Activated naive CD4-positive, alpha-beta T cell treated with anti-CD3 and anti-CD28 coated beads for 36 hours (primary cell): ENCODE measurements around the gene CLDN15. TPM values are rescaled to one million over a fixed set of nuclear protein-coding genes. Genes with fewer than 3 reads are reported as not detected.

Experiments
- CTCF ChIA-PET: fragments of 350-600 bp; sonication (Branson Sonifier 250); formaldehyde crosslinking; loops from one replicate; lab custom pipeline; 2021; ENCODE audit warnings: antibody characterized with exemption; lab: Charles Lee
- DNase-seq: peaks from one replicate; pipeline ENCODE4 v3.0.0-alpha.2; 2020
- H3K27ac Mint-ChIP-seq: one replicate; pipeline ENCODE4 v1.8.0; 2021; ENCODE audit warnings: mild to moderate bottlenecking, mixed read lengths
- H3K27me3 Mint-ChIP-seq: one replicate; pipeline ENCODE4 v1.8.0; 2021; ENCODE audit warnings: low read depth, mixed read lengths
- H3K36me3 Mint-ChIP-seq: one replicate; pipeline ENCODE4 v1.8.0; 2021; ENCODE audit warnings: low read depth, mixed read lengths
- H3K4me1 Mint-ChIP-seq: one replicate; pipeline ENCODE4 v1.8.0; 2021; ENCODE audit warnings: low read depth, mixed read lengths
- H3K4me3 Mint-ChIP-seq: one replicate; pipeline ENCODE4 v1.8.0; 2021; ENCODE audit warnings: mild to moderate bottlenecking, moderate library complexity, mixed read lengths
- H3K9me3 Mint-ChIP-seq: one replicate; pipeline ENCODE4 v1.8.0; 2021; ENCODE audit warnings: mixed read lengths
- intact Hi-C: fragments of 100-400 bp; cut with micrococcal nuclease; formaldehyde crosslinking; loops from one replicate; pipeline ENCODE4 v1.15.1; 2023
- total RNA-seq, 2 experiments: library from RNA; stranded (reverse); gene quantifications; one replicate each; pipeline ENCODE4 v1.2.3, GENCODE V29; 2021

The CLDN15 gene
- total RNA-seq, 2 experiments from 2014 or later: 9.8 to 11.1 TPM

GRCh38 chr7:101241443-101242349, 4.1 kb upstream of the CLDN15 start:
- CTCF ChIA-PET: interaction anchor here (0.6 to 5.5 kb wide), 5 partner anchors 25 to 99 kb away, joined by 3 to 32 read pairs (median 4); no protein-coding TSS in a partner anchor
- intact Hi-C loops: loop anchor here (5.0 to 10.0 kb wide), 2 partner anchors 39 to 347 kb away; partner anchors contain the start of genes ACHE and MOGAT3
- H3K4me1 Mint-ChIP-seq: peaks cover 27% of the 10 kb centered on the region
- H3K27ac Mint-ChIP-seq: no peak overlapping the region
- peaks cover 13% of the 10 kb centered on the region for H3K36me3 Mint-ChIP-seq
- no peaks in the 10 kb centered on the region for H3K9me3 Mint-ChIP-seq
- H3K4me3 Mint-ChIP-seq: no peak overlapping the region
- no peak for DNase-seq
- H3K27me3 Mint-ChIP-seq: no peaks in the 10 kb centered on the region

- intact Hi-C loops: loop anchor here (5.0 to 10.0 kb wide), 2 partner anchors 39 to 346 kb away; partner anchors contain the start of genes ACHE and MOGAT3
- Mint-ChIP-seq H3K4me3 (no peak overlapping the region), H3K36me3 (peaks cover 13% of the 10 kb centered on the region), H3K27ac (no peak overlapping the region), H3K9me3 (no peaks in the 10 kb centered on the region), H3K4me1 (peaks cover 25% of the 10 kb centered on the region), H3K27me3 (no peaks in the 10 kb centered on the region)
- no peak for DNase-seq
- CTCF ChIA-PET: interaction anchor here (0.6 to 1.0 kb wide), 2 partner anchors 30 to 49 kb away, joined by 3 to 7 read pairs; no protein-coding TSS in a partner anchor
Measured at GRCh38 chr7:101241015-101241363, 3.4 kb upstream of the CLDN15 start.

GRCh38 chr7:101240226-101241014, 2.8 kb upstream of the CLDN15 start:
- CTCF ChIA-PET: interaction anchor here (0.6 to 1.0 kb wide), 2 partner anchors 31 to 48 kb away, joined by 3 to 7 read pairs; no protein-coding TSS in a partner anchor
- peaks cover 8% of the 10 kb centered on the region for H3K36me3 Mint-ChIP-seq

GRCh38 chr7:101239951-101240220, 2.3 kb upstream of the CLDN15 start:
- peaks cover 15% of the 10 kb centered on the region for H3K4me1 Mint-ChIP-seq
- no peak for DNase-seq
- H3K9me3 Mint-ChIP-seq: no peaks in the 10 kb centered on the region
- CTCF ChIA-PET: no interaction called here
- intact Hi-C loops: loop anchor here (5.0 to 10.0 kb wide), 2 partner anchors 38 to 345 kb away; partner anchors contain the start of genes ACHE and MOGAT3
- no peaks in the 10 kb centered on the region for H3K27me3 Mint-ChIP-seq
- no peak overlapping the region for H3K27ac Mint-ChIP-seq
- no peak overlapping the region for H3K4me3 Mint-ChIP-seq
- H3K36me3 Mint-ChIP-seq: peaks cover 8% of the 10 kb centered on the region

More at GRCh38 chr7:101240226-101241014, 2.8 kb upstream of the CLDN15 start:
- no peaks in the 10 kb centered on the region for H3K9me3 Mint-ChIP-seq
- peaks cover 20% of the 10 kb centered on the region for H3K4me1 Mint-ChIP-seq
- intact Hi-C loops: loop anchor here (5.0 to 10.0 kb wide), 2 partner anchors 38 to 346 kb away; partner anchors contain the start of genes ACHE and MOGAT3
- DNase-seq: no peak
- H3K4me3 Mint-ChIP-seq: no peak overlapping the region
- no peaks in the 10 kb centered on the region for H3K27me3 Mint-ChIP-seq
- no peak overlapping the region for H3K27ac Mint-ChIP-seq

GRCh38 chr7:101239191-101239950, 1.8 kb upstream of the CLDN15 start:
- no peak overlapping the region for H3K4me3 Mint-ChIP-seq
- no peak for DNase-seq
- no peak overlapping the region for H3K27ac Mint-ChIP-seq
- H3K27me3 Mint-ChIP-seq: no peaks in the 10 kb centered on the region
- peaks cover 15% of the 10 kb centered on the region for H3K4me1 Mint-ChIP-seq
- H3K9me3 Mint-ChIP-seq: no peaks in the 10 kb centered on the region
- intact Hi-C loops: no loop called here
- CTCF ChIA-PET: interaction anchor here (0.8 to 1.0 kb wide), 2 partner anchors 43 to 95 kb away, joined by 4 read pairs; no protein-coding TSS in a partner anchor
- H3K36me3 Mint-ChIP-seq: peaks cover 8% of the 10 kb centered on the region

GRCh38 chr7:101238226-101239182, 902 bp upstream of the CLDN15 start:
- H3K9me3 Mint-ChIP-seq: no peaks in the 10 kb centered on the region
- DNase-seq: no peak
- no peak overlapping the region for H3K27ac Mint-ChIP-seq
- H3K4me3 Mint-ChIP-seq: no peak overlapping the region
- peaks cover 9% of the 10 kb centered on the region for H3K4me1 Mint-ChIP-seq
- H3K36me3 Mint-ChIP-seq: peaks cover 8% of the 10 kb centered on the region
- intact Hi-C loops: no loop called here
- CTCF ChIA-PET: interaction anchor here (0.8 to 1.0 kb wide), 2 partner anchors 44 to 95 kb away, joined by 4 read pairs; no protein-coding TSS in a partner anchor
- no peaks in the 10 kb centered on the region for H3K27me3 Mint-ChIP-seq

GRCh38 chr7:101236292-101236835, 1.2 kb downstream of the CLDN15 start:
- CTCF ChIA-PET: no interaction called here
- H3K36me3 Mint-ChIP-seq: peaks cover 11% of the 10 kb centered on the region
- no peak overlapping the region for H3K27ac Mint-ChIP-seq
- intact Hi-C loops: no loop called here
- no peaks in the 10 kb centered on the region for H3K4me1 Mint-ChIP-seq
- H3K27me3 Mint-ChIP-seq: no peaks in the 10 kb centered on the region
- H3K4me3 Mint-ChIP-seq: no peak overlapping the region
- H3K9me3 Mint-ChIP-seq: no peaks in the 10 kb centered on the region
- DNase-seq: no peak

- no peaks in the 10 kb centered on the region for H3K4me1 Mint-ChIP-seq
- DNase-seq: no peak
- H3K9me3 Mint-ChIP-seq: no peaks in the 10 kb centered on the region
- H3K27me3 Mint-ChIP-seq: no peaks in the 10 kb centered on the region
- H3K4me3 Mint-ChIP-seq: no peak overlapping the region
- intact Hi-C loops: no loop called here
- H3K27ac Mint-ChIP-seq: no peak overlapping the region
- peaks cover 13% of the 10 kb centered on the region for H3K36me3 Mint-ChIP-seq
- CTCF ChIA-PET: interaction anchor here (1.0 to 2.2 kb wide), 3 partner anchors 8 to 55 kb away, joined by 5 to 9 read pairs (median 5); no protein-coding TSS in a partner anchor
Measured at GRCh38 chr7:101235522-101235921, 2.1 kb downstream of the CLDN15 start.

GRCh38 chr7:101235050-101235449, 2.6 kb downstream of the CLDN15 start:
- peaks cover 12% of the 10 kb centered on the region for H3K36me3 Mint-ChIP-seq
- DNase-seq: no peak
- no peaks in the 10 kb centered on the region for H3K27me3 Mint-ChIP-seq
- no peak overlapping the region for H3K27ac Mint-ChIP-seq
- H3K9me3 Mint-ChIP-seq: no peaks in the 10 kb centered on the region
- intact Hi-C loops: no loop called here
- H3K4me1 Mint-ChIP-seq: no peaks in the 10 kb centered on the region
- CTCF ChIA-PET: interaction anchor here (0.6 to 2.2 kb wide), 5 partner anchors 9 to 1205 kb away, joined by 3 to 9 read pairs (median 5); no protein-coding TSS in a partner anchor
- no peak overlapping the region for H3K4me3 Mint-ChIP-seq

- peaks cover 11% of the 10 kb centered on the region for H3K36me3 Mint-ChIP-seq
- no peak overlapping the region for H3K27ac Mint-ChIP-seq
- CTCF ChIA-PET: interaction anchor here (0.6 to 2.2 kb wide), 5 partner anchors 9 to 1204 kb away, joined by 3 to 9 read pairs (median 5); no protein-coding TSS in a partner anchor
- no peak overlapping the region for H3K4me3 Mint-ChIP-seq
- no peaks in the 10 kb centered on the region for H3K4me1 Mint-ChIP-seq
- no peak for DNase-seq
- no peaks in the 10 kb centered on the region for H3K9me3 Mint-ChIP-seq
- intact Hi-C loops: no loop called here
- no peaks in the 10 kb centered on the region for H3K27me3 Mint-ChIP-seq
Measured at GRCh38 chr7:101234636-101235035, 3.0 kb downstream of the CLDN15 start.
